CD8-positive, alpha-beta memory T cell (primary cell): ENCODE data around the gene PLEKHF1. TPM values are rescaled to one million over a fixed set of nuclear protein-coding genes. Genes with fewer than 3 reads are reported as not detected.

Source experiments
- CTCF ChIA-PET: fragments of 350-600 bp; sonication (Branson Sonifier 250); formaldehyde crosslinking; loops from one replicate; lab custom pipeline; 2021; ENCODE audit warnings: antibody characterized with exemption; lab: Charles Lee
- POLR2A ChIA-PET: fragments of 350-600 bp; sonication (Branson Sonifier 250); formaldehyde crosslinking; loops from one replicate; lab custom pipeline; 2021; ENCODE audit warnings: antibody characterized with exemption; lab: Charles Lee
- DNase-seq, 5 donors: peaks; one replicate each; pipeline versions ENCODE4 v3.0.0 to v3.0.0-alpha.2; 2020 to 2022; ENCODE audit warnings: mixed read lengths in 1 of 5
- H3K27ac ChIP-seq: one replicate; pipeline ENCODE4 v1.7.0; 2013; ENCODE audit warnings: low read depth, mild to moderate bottlenecking, low read length, moderate library complexity
- H3K27me3 ChIP-seq: 2 replicates; pipeline ENCODE4 v1.7.0; 2013; ENCODE audit warnings: low read length, mild to moderate bottlenecking; ENCODE audit not compliant: insufficient read depth, poor library complexity, severe bottlenecking
- H3K36me3 ChIP-seq: 2 replicates; pipeline ENCODE4 v1.7.0; 2013; ENCODE audit warnings: mild to moderate bottlenecking, low read length, moderate library complexity; ENCODE audit not compliant: insufficient read depth
- H3K4me1 ChIP-seq: 2 replicates; pipeline ENCODE4 v1.7.0; 2013; ENCODE audit warnings: mild to moderate bottlenecking, low read length, moderate library complexity; ENCODE audit not compliant: insufficient read depth
- H3K4me3 ChIP-seq: 2 replicates; pipeline ENCODE4 v1.7.0; 2013; ENCODE audit warnings: mild to moderate bottlenecking, low read length
- H3K9me3 ChIP-seq: 2 replicates; pipeline ENCODE4 v1.7.0; 2013; ENCODE audit warnings: mild to moderate bottlenecking, low read length
- H3K27ac Mint-ChIP-seq, 8 donors: one replicate each; pipeline ENCODE4 v1.8.0; 2020 to 2021; ENCODE audit warnings: mixed read lengths in 8 of 8, mild to moderate bottlenecking in 6 of 8, inconsistent platforms in 3 of 8, moderate library complexity in 3 of 8
- H3K27me3 Mint-ChIP-seq, 2 donors: one replicate each; pipeline ENCODE4 v1.8.0; 2020 to 2021; ENCODE audit warnings: mixed read lengths in 2 of 2, mild to moderate bottlenecking in 1 of 2, moderate library complexity in 1 of 2
- H3K36me3 Mint-ChIP-seq, 3 donors: one replicate each; pipeline ENCODE4 v1.8.0; 2020 to 2021; ENCODE audit warnings: mixed read lengths in 3 of 3, inconsistent platforms in 1 of 3, mild to moderate bottlenecking in 1 of 3
- H3K4me1 Mint-ChIP-seq, 3 donors: one replicate each; pipeline ENCODE4 v1.8.0; 2020 to 2021; ENCODE audit warnings: mixed read lengths in 3 of 3, inconsistent platforms in 1 of 3, mild to moderate bottlenecking in 1 of 3
- H3K4me3 Mint-ChIP-seq, 7 donors: one replicate each; pipeline ENCODE4 v1.8.0; 2020 to 2021; ENCODE audit warnings: mixed read lengths in 7 of 7, mild to moderate bottlenecking in 6 of 7, moderate library complexity in 4 of 7, inconsistent platforms in 2 of 7
- H3K9me3 Mint-ChIP-seq, 5 donors: one replicate each; pipeline ENCODE4 v1.8.0; 2020 to 2022; ENCODE audit warnings: mixed read lengths in 5 of 5, mild to moderate bottlenecking in 3 of 5, moderate library complexity in 2 of 5, inconsistent platforms in 1 of 5
- polyA plus RNA-seq: library from polyadenylated mRNA; unstranded; fragments of 300-500 nt; fragmentation: Illumina TruSeq; gene quantifications from one replicate; pipeline ENCODE4 v1.2.3, GENCODE V29; 2021
- total RNA-seq, 2 experiments: library from RNA; stranded (reverse); gene quantifications; one replicate each; pipeline ENCODE4 v1.2.3, GENCODE V29; 2021

The PLEKHF1 gene
- total and polyA plus RNA-seq, 3 experiments from 2014 or later = 21.3 to 57.7 (median 23.0) TPM

DNA sequence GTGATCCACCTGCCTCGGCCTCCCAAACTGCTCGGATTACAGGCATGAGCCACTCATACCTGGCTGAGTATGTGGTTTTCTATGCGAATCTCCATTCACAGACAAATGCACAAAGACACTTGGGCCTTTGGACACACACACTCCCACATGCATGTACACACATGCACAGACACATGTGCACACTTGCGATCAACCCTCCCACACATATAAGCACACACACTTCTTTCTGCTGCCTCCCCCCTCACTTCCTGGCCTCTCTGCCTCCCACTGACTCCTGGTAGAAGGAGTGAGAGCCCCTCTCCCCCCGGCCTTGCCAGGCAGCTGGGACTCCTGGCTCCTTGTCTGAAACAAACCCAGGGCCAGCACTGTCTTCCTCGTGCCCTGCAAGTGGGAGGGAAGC is 29.3 kb upstream of the PLEKHF1 start:
- DNase-seq = no peak
- ChIA-PET CTCF (interaction anchor here (1.5 to 1.7 kb wide), 2 partner anchors 31 to 81 kb away, joined by 3 to 5 read pairs; no protein-coding TSS in a partner anchor), POLR2A (no interaction called here)
- Histone ChIP-seq H3K27ac (no peak overlapping the region), H3K4me1 (no peaks in the 10 kb centered on the region), H3K27me3 (no peaks in the 10 kb centered on the region), H3K36me3 (no peaks in the 10 kb centered on the region), H3K9me3 (no peaks in the 10 kb centered on the region), H3K4me3 (no peak overlapping the region)
- H3K9me3 Mint-ChIP-seq = peaks cover 0 to 2% (median 0%) of the 10 kb centered on the region in 5 donors
- peaks cover 0 to 2% of the 10 kb centered on the region in 2 donors for H3K27me3 Mint-ChIP-seq
- H3K4me3 Mint-ChIP-seq = no peak overlapping the region
- H3K27ac Mint-ChIP-seq = peak overlapping the region in 1 of 8 donors; percentile 22
- no peaks in the 10 kb centered on the region for H3K36me3 Mint-ChIP-seq
- no peaks in the 10 kb centered on the region for H3K4me1 Mint-ChIP-seq

DNA sequence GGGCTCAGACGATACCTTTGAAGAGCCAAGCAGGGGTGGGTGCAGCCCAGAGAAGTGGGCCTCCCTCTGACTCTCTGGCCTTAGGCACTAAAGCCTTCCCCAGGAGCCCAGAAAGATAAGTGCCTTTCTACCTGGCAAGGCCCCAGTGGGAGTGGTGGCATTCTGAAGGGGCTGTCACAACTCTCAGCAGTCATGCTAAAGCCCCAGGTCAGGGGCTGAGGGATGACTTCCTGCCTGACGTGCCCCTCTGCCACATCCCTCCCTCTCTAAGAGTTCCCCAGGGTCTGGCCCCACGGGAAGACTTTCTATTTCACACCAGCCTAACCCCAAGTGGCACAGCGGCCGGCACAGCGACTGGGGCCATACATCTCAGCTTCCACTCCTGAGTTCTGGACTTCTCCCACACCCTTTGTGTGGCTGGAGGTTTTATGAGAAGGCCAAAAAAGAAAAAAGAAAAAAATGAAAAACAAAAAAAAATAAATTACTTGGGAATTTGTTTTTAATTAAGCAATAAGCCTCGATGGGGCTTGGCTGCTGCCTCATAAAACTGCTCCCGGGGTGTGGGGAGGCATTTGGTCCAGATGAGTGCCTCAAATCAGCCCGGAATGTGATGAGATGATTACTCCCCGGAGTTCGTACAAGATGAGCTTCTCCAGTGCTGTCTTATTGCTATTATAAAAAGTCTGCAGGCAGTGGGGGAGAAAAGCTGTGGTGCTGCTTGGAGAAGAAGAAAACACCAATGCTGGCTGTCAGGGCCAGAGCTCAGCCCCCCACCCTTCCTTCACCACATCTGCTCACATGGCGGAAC is 28.5 kb upstream of the PLEKHF1 start:
- no peak overlapping the region for H3K27ac Mint-ChIP-seq
- H3K9me3 Mint-ChIP-seq = peaks cover 0 to 2% (median 0%) of the 10 kb centered on the region in 5 donors
- no peak for DNase-seq
- Histone ChIP-seq H3K4me1 (no peaks in the 10 kb centered on the region), H3K4me3 (no peak overlapping the region), H3K36me3 (no peaks in the 10 kb centered on the region), H3K27ac (no peak overlapping the region), H3K9me3 (no peaks in the 10 kb centered on the region), H3K27me3 (no peaks in the 10 kb centered on the region)
- H3K27me3 Mint-ChIP-seq = peaks cover 0 to 2% of the 10 kb centered on the region in 2 donors
- H3K4me3 Mint-ChIP-seq = no peak overlapping the region
- POLR2A ChIA-PET = no interaction called here
- CTCF ChIA-PET = no interaction called here
- H3K4me1 Mint-ChIP-seq = no peaks in the 10 kb centered on the region
- H3K36me3 Mint-ChIP-seq = no peaks in the 10 kb centered on the region

DNA sequence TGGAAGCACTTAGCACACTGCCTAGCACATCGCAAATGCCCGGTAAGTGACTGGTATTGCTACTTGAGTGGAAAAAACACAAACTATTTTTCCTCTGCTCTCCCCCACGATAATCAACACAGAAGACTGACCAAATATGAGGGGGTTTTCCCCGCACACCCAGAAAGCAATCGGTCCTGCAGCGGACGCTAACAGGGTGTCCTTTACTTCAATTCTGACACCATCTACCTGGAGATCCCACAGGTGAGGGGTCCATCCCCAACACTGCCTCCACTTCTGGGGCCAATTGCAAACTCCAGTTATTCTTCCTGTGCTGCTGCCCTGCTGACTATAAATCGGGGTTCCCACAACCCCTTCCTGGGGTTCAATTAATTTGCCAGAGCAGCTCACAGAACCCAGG is 26.2 kb upstream of the PLEKHF1 start:
- Histone ChIP-seq H3K9me3 (no peaks in the 10 kb centered on the region), H3K27ac (no peak overlapping the region), H3K4me1 (no peaks in the 10 kb centered on the region), H3K4me3 (no peak overlapping the region), H3K36me3 (no peaks in the 10 kb centered on the region), H3K27me3 (no peaks in the 10 kb centered on the region)
- Mint-ChIP-seq H3K9me3 (peaks cover 0 to 1% (median 0%) of the 10 kb centered on the region in 5 donors), H3K36me3 (no peaks in the 10 kb centered on the region), H3K4me1 (no peaks in the 10 kb centered on the region), H3K27ac (no peak overlapping the region), H3K27me3 (peaks cover 0 to 2% of the 10 kb centered on the region in 2 donors), H3K4me3 (no peak overlapping the region)
- ChIA-PET POLR2A (no interaction called here), CTCF (no interaction called here)
- DNase-seq = no peak

DNA sequence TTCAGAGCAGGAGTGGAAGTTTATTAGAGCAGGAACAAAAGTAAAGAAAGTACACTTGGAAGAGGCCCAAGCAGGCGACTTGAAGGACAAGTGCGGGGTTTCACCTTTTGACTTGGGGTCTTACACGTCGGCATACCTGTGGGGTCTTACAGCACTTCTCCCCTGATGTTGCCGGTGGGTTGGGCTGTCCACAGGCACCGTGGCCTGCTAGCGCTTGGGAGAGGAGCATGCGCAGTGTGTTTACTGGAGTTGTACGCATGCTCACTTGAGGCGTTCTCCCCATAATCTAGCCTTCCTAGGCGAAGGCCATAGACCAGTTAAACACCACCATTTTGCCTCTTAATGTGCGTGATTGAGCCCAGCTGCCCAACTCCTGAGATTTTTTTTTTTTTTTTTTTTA is 25.0 kb upstream of the PLEKHF1 start:
- no peak overlapping the region for H3K27ac ChIP-seq
- H3K36me3 Mint-ChIP-seq = no peaks in the 10 kb centered on the region

DNA sequence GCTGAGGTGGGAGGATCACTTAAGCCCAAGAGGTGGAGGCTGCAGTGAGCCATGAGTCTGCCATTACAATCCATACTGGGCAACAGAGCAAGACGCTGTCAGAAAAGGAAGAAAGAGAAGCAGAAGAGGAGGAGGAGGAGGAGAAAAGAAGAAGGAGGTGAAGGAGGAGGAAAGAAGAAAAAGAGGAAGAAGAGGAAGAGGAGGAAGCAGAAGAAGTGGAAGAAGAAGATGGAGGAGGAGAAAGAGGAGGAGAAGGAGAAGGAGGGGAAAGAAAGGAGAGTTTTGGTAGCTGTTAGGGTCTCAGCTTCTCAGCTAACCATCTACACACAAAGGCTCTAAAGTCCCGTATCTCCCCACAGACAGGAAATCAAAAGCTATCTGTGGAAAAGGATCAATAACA is 23.7 kb upstream of the PLEKHF1 start:
- CTCF ChIA-PET = no interaction called here
- Mint-ChIP-seq H3K27me3 (peaks cover 0 to 2% of the 10 kb centered on the region in 2 donors), H3K36me3 (no peaks in the 10 kb centered on the region), H3K4me1 (peaks cover 11 to 16% (median 15%) of the 10 kb centered on the region in 3 donors), H3K4me3 (no peak overlapping the region), H3K27ac (no peak overlapping the region), H3K9me3 (no peaks in the 10 kb centered on the region)
- no peak for DNase-seq
- no peaks in the 10 kb centered on the region for H3K27me3 ChIP-seq
- no peaks in the 10 kb centered on the region for H3K36me3 ChIP-seq
- POLR2A ChIA-PET = interaction anchor here (1.0 kb wide), 1 partner anchor 9 kb away, joined by 3 read pairs; no protein-coding TSS in a partner anchor
- H3K27ac ChIP-seq = no peak overlapping the region
- H3K9me3 ChIP-seq = no peaks in the 10 kb centered on the region
- no peak overlapping the region for H3K4me3 ChIP-seq
- peaks cover 12% of the 10 kb centered on the region for H3K4me1 ChIP-seq

More for the DNA sequence above, 25.0 kb upstream of the PLEKHF1 start:
- H3K4me1 ChIP-seq = peaks cover 2% of the 10 kb centered on the region
- ChIA-PET CTCF (interaction anchor here (0.8 kb wide), 1 partner anchor 29 kb away, joined by 4 read pairs; no protein-coding TSS in a partner anchor), POLR2A (no interaction called here)
- H3K27me3 ChIP-seq = no peaks in the 10 kb centered on the region
- no peaks in the 10 kb centered on the region for H3K9me3 ChIP-seq
- Mint-ChIP-seq H3K4me3 (no peak overlapping the region), H3K9me3 (no peaks in the 10 kb centered on the region), H3K4me1 (peaks cover 0 to 4% (median 3%) of the 10 kb centered on the region in 3 donors), H3K27me3 (peaks cover 0 to 2% of the 10 kb centered on the region in 2 donors), H3K27ac (no peak overlapping the region)
- no peak for DNase-seq
- no peak overlapping the region for H3K4me3 ChIP-seq
- no peaks in the 10 kb centered on the region for H3K36me3 ChIP-seq

DNA sequence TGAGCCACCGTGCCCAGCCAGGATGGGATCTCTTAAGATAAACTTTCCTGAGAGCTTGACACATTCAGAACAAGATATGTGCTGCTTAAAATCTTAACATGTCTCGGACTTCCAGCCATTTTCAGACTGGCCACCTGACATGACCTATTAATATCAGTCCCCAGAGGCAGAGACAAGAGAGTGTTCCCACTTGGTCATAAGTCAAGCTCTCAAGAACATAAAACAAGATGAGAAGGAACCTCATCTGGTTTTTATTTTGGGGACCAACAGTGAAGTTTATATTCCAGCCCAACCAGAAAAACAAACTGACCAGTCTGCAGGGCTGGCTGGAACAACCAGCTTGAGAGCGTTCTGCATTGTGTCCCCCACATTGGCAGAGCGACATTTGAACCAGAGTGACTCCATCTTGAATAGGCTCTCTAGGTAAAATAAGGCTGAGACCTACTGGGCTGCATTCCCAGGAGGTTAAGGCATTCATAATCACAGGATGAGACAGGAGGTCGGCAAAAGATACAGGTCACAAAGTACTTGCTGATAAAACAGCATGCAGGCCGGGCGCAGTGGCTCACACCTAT is 21.8 kb upstream of the PLEKHF1 start:
- no peak overlapping the region for H3K4me3 Mint-ChIP-seq

DNA sequence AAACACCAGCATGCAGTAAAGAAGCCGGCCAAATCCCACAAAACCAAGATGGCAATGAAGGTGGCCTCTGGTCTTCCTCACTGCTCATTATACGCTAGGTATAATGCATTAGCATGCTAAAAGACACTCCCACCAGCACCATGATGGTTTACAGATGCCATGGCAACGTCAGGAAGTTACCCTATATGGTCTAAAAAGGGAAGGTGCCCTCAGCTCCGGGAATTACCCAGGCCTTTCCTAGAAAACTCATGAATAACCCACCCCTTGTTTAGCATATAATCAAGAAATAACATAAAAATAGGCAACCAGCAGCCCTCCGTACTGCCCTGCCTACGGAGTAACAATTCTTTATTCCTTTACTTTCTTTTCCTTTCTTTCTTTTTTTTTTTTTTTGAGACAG is 21.1 kb upstream of the PLEKHF1 start:
- no peak for DNase-seq
- Histone ChIP-seq H3K4me3 (no peak overlapping the region), H3K27ac (no peak overlapping the region), H3K27me3 (no peaks in the 10 kb centered on the region), H3K4me1 (peaks cover 12% of the 10 kb centered on the region), H3K36me3 (no peaks in the 10 kb centered on the region), H3K9me3 (no peaks in the 10 kb centered on the region)
- POLR2A ChIA-PET = no interaction called here
- H3K9me3 Mint-ChIP-seq = no peaks in the 10 kb centered on the region
- H3K36me3 Mint-ChIP-seq = no peaks in the 10 kb centered on the region
- no peak overlapping the region for H3K4me3 Mint-ChIP-seq
- peaks cover 0 to 2% of the 10 kb centered on the region in 2 donors for H3K27me3 Mint-ChIP-seq
- CTCF ChIA-PET = no interaction called here
- peaks cover 11 to 16% (median 15%) of the 10 kb centered on the region in 3 donors for H3K4me1 Mint-ChIP-seq
- no peak overlapping the region for H3K27ac Mint-ChIP-seq

More for the DNA sequence above, 21.8 kb upstream of the PLEKHF1 start:
- H3K27ac Mint-ChIP-seq = no peak overlapping the region
- Histone ChIP-seq H3K27me3 (no peaks in the 10 kb centered on the region), H3K9me3 (no peaks in the 10 kb centered on the region), H3K4me3 (no peak overlapping the region), H3K36me3 (no peaks in the 10 kb centered on the region), H3K27ac (no peak overlapping the region), H3K4me1 (peaks cover 12% of the 10 kb centered on the region)
- POLR2A ChIA-PET = no interaction called here
- CTCF ChIA-PET = no interaction called here
- peaks cover 11 to 16% (median 15%) of the 10 kb centered on the region in 3 donors for H3K4me1 Mint-ChIP-seq
- no peak for DNase-seq
- no peaks in the 10 kb centered on the region for H3K9me3 Mint-ChIP-seq
- no peaks in the 10 kb centered on the region for H3K36me3 Mint-ChIP-seq
- H3K27me3 Mint-ChIP-seq = peaks cover 0 to 2% of the 10 kb centered on the region in 2 donors

DNA sequence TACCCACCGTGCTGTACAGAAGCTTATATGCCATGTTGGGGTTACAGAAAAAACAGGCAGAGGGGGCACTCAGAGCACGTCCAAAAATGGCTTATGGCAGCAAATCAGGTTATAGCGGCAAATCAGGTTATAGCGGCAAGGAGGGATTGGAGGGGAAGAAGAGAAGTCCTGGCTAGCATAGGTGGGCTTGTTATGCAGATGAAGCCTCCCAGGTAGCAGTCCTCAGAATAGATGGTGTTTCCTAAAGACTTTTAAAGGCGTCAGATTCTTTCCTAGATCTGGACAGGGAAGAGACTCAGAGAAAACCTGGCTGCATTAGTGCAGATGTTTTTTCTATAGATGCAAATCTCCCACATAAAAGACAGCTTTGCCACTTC is 19.8 kb upstream of the PLEKHF1 start:
- Histone ChIP-seq H3K36me3 (no peaks in the 10 kb centered on the region), H3K27ac (no peak overlapping the region), H3K27me3 (no peaks in the 10 kb centered on the region), H3K4me1 (peaks cover 12% of the 10 kb centered on the region), H3K9me3 (no peaks in the 10 kb centered on the region), H3K4me3 (no peak overlapping the region)
- no peaks in the 10 kb centered on the region for H3K9me3 Mint-ChIP-seq
- peaks cover 13 to 16% (median 15%) of the 10 kb centered on the region in 3 donors for H3K4me1 Mint-ChIP-seq
- peak overlapping the region in 1 of 8 donors; percentile 64 for H3K27ac Mint-ChIP-seq
- ChIA-PET POLR2A (no interaction called here), CTCF (interaction anchor here (1.3 kb wide), 1 partner anchor 35 kb away, joined by 3 read pairs; no protein-coding TSS in a partner anchor)
- H3K36me3 Mint-ChIP-seq = no peaks in the 10 kb centered on the region
- peaks cover 0 to 2% of the 10 kb centered on the region in 2 donors for H3K27me3 Mint-ChIP-seq
- H3K4me3 Mint-ChIP-seq = peak overlapping the region in 1 of 7 donors; percentile 74
- no peak for DNase-seq
